HG03196 (cell line): ENCODE results near the gene AGMAT.

Experiments
- ATAC-seq: cut with Tn5 transposase; IDR thresholded peaks from one replicate; pipeline ENCODE4 v1.9.1; 2021; ENCODE audit not compliant: unreplicated experiment

Gene AGMAT

DNA sequence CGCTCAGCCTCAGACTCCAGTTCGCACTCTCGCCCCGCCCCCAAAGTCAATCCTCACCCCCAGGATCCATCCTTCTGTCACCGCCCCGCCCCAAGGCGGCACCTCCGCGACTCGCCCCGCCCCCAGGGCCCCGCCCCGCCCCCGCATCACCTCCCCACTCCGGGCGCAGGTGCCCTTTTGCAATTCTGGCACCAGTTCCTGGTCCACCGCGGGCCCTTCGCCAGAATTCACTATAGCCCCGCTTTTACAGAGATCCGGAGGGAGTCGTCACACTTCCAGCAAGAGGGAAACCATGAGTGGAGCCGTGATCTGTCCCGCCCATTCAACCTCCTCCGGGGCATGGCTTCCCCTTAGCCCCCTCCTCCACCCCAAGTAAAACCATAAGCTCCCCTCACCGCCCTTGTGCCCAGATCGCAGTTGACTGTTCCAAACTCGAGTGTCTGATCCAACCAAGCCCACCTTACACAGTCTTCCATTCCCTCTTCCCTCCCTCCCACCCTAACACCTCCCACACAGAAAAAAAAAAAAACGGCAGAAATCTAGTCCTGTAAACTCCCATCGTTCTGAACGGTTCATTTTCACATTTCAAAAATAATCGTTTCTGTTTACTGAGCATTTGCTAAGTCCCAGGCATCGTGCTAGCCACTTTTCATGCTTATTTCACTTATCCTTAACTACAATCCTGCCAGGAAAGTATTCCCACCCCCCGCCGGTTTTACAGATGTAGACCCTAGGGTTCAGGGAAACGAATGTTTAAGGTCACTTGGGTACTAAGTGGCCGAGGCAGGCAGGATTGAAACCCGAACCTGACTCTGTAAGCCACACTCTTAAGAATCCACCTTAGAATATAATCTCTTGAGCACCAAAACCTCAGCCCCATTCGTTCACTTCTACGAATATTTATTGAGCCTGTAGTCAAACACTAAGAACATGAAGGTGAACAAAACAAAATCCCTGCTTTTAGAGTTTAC is 59.5 kb downstream of the AGMAT start:
- peak; percentile 33 for ATAC-seq

GRCh38 chr1:15524283-15525049 is 60.4 kb downstream of the AGMAT start:
- ATAC-seq = peak; percentile 42

DNA sequence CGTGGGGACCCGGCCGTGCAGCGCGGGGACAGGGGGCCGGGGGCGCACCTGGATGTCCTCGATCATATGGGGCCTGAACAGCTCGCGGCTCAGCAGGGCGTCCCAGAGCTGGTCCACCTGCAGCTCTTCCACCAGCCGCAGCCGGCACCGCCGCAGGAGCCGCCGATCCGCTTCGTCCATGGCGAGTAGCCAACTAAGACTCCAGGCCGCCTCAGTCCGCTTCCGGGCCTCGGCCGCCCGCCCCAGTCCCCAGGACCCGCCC is 60.9 kb downstream of the AGMAT start, which contains the start of gene CASP9:
Gene CASP9, minus strand, starts transcription at position 195 of the 262 bp plus-strand sequence. Its CDS starts 15 bp downstream, at position 180.
- no peak for ATAC-seq

DNA sequence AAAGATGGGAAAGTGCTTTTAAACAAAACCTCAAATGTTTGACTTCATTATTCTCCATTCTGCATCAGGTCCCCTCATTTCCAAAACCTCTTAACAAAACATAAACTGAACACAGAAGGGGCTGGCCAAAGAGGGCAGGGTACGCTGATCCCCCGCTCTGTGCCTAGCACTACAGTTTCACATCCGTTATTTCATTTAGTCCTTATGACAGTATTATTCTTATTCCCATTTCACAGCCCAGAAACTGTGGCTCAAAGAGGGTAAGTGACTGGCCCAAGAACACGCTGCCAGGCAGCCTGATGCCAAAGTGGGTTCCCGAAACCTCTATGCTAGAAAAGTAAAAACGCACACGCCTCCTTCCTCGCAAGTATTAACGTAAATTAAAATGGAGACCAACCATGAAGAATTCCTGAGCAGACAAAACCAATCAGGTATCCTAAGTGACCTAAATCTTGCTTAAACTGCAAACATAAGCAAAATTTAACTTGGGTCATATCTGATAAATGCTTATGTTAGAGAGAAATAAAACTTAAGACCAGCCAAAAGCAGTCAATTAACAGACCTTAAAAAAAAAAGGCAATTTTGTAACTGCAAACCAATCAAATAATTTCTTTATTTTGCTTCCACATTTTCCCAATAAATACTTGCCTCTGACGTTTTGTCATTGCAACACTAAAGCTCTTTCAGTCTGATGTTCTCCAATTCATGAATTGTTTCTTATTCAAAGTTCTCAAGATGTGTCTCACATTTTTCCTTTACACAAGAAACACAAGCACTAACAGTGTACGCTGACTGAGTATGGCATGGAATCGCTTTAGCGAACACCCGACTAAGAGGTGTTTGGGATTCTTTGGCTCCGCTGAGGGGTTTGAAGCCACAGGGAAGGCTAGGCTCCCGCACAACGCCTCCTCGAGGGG is 61.5 kb downstream of the AGMAT start:
- no peak for ATAC-seq

- no peak for ATAC-seq
Measured at GRCh38 chr1:15522551-15522950, 62.3 kb downstream of the AGMAT start.
